ENCODE measurements around the gene DIO1.
A peak's percentile ranks its signal among the peaks of the same experiment; 100 is the strongest.

DIO1 gene

GRCh38 chr1:53888681-53889080 lies 5.3 kb upstream of the DIO1 start:
- DNase-seq (ENCODE audit: low read depth): no peak
- peak overlapping the region; percentile 91; the same call in 1 of the 2 replicates for H3K4me3 ChIP-seq (ENCODE audit: low read depth, low read length)
- no peak for TF ChIP-seq CTCF (IDR thresholded peaks at IDR 0.05; ENCODE audit: low read depth, low read length, missing control alignments)

GRCh38 chr1:53889304-53890298 lies 4.4 kb upstream of the DIO1 start, which contains the start of gene YIPF1:
Gene YIPF1, minus strand, starts transcription at chr1:53889797. Its CDS starts 860 bp downstream, at chr1:53888937.
- DNase-seq (ENCODE audit: low read depth): peak; percentile 69
- TF ChIP-seq CTCF (IDR thresholded peaks at IDR 0.05; ENCODE audit: low read depth, low read length, missing control alignments): no peak

GRCh38 chr1:53890522-53890941 lies 3.5 kb upstream of the DIO1 start:
- H3K4me3 ChIP-seq (ENCODE audit: low read depth, low read length): peak overlapping the region; percentile 91; the same call in 1 of the 2 replicates

More at GRCh38 chr1:53889304-53890298, 4.4 kb upstream of the DIO1 start, which contains the start of gene YIPF1:
- H3K4me3 ChIP-seq (ENCODE audit: low read depth, low read length): peak within 1 kb of the TSS; percentile 91

GRCh38 chr1:53891018-53891417 lies 3.0 kb upstream of the DIO1 start:
- H3K4me3 ChIP-seq (ENCODE audit: low read depth, low read length): no peak overlapping the region
- no peak for TF ChIP-seq CTCF (IDR thresholded peaks at IDR 0.05; ENCODE audit: low read depth, low read length, missing control alignments)
- no peak for DNase-seq (ENCODE audit: low read depth)

More at GRCh38 chr1:53890522-53890941, 3.5 kb upstream of the DIO1 start:
- DNase-seq (ENCODE audit: low read depth): no peak
- TF ChIP-seq CTCF (IDR thresholded peaks at IDR 0.05; ENCODE audit: low read depth, low read length, missing control alignments): no peak

GRCh38 chr1:53891678-53892077 lies 2.3 kb upstream of the DIO1 start:
- no peak for TF ChIP-seq CTCF (IDR thresholded peaks at IDR 0.05; ENCODE audit: low read depth, low read length, missing control alignments)
- no peak for DNase-seq (ENCODE audit: low read depth)
- no peak overlapping the region for H3K4me3 ChIP-seq (ENCODE audit: low read depth, low read length)

GRCh38 chr1:53892911-53893310 lies 1.1 kb upstream of the DIO1 start:
- no peak for TF ChIP-seq CTCF (IDR thresholded peaks at IDR 0.05; ENCODE audit: low read depth, low read length, missing control alignments)
- H3K4me3 ChIP-seq (ENCODE audit: low read depth, low read length): no peak overlapping the region
- DNase-seq (ENCODE audit: low read depth): no peak

Data from GM12864 (cell line).